HG03139 (cell line): ENCODE results near the gene FAF2.
A peak's percentile ranks its signal among the peaks of the same experiment; 100 is the strongest.
"Not testable (repeated sequence)": the region's sequence is repeated elsewhere in the genome, so short reads cannot be mapped to it uniquely, and the experiment has no call there.

ENCODE experiments used
- ATAC-seq: cut with Tn5 transposase; IDR thresholded peaks from one replicate; pipeline ENCODE4 v1.9.1; 2021; ENCODE audit not compliant: unreplicated experiment

The FAF2 gene

GRCh38 chr5:176416965-176417364 lies 31.2 kb upstream of the FAF2 start:
- ATAC-seq = no peak

DNA sequence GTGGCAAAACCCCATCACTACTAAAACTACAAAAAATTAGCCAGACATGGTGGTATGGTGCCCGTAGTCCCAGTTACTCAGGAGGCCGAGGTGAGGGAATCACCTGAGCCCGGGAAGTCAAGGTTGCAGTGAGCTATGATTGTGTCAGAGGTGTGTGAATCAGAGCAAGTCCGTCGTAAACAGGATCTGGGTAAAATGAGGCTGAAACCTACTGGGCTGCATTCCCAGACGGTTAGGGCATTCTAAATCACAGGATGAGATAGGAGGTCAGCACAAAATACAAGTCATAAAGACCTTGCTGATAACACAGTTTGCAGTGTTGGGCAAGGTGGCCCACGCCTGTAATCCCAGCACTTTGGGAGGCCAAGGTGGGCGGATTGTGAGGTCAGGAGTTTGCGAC lies 29.9 kb upstream of the FAF2 start:
- no peak for ATAC-seq

GRCh38 chr5:176420086-176420485 lies 28.1 kb upstream of the FAF2 start:
- no peak for ATAC-seq

- no peak for ATAC-seq
These were observed 27.1 kb upstream of the FAF2 start for GRCh38 chr5:176420972-176421544.

DNA sequence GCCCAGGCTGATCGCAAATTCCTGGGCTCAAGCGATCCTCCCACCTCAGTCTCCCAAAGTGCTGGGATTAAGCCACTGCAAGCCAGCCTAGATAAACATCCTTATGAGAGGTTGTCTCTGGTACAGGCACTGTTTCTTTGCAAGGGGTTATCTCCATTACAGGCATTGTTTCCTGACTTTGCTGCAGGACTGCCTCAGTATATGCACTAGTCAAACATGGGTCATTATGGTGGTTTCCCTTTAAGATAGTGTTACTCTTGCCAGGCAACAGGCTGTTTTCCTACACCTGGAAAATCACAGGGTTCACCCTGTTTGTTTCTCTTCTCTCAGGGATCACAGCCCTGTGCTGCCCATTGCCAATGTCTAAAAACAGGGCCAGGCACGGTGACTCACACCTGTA lies 24.0 kb upstream of the FAF2 start:
- ATAC-seq = no peak

GRCh38 chr5:176425138-176425537 lies 23.0 kb upstream of the FAF2 start:
- no peak for ATAC-seq

- no peak for ATAC-seq
These were observed 22.4 kb upstream of the FAF2 start for GRCh38 chr5:176425791-176426190.

GRCh38 chr5:176426876-176427275 lies 21.3 kb upstream of the FAF2 start:
- ATAC-seq = no peak

- no peak for ATAC-seq
These were observed 20.2 kb upstream of the FAF2 start for GRCh38 chr5:176427971-176428370.

- ATAC-seq = no peak
These were observed 18.2 kb upstream of the FAF2 start for GRCh38 chr5:176429972-176430371.

- ATAC-seq = no peak
These were observed 15.5 kb upstream of the FAF2 start for GRCh38 chr5:176432707-176433106.

DNA sequence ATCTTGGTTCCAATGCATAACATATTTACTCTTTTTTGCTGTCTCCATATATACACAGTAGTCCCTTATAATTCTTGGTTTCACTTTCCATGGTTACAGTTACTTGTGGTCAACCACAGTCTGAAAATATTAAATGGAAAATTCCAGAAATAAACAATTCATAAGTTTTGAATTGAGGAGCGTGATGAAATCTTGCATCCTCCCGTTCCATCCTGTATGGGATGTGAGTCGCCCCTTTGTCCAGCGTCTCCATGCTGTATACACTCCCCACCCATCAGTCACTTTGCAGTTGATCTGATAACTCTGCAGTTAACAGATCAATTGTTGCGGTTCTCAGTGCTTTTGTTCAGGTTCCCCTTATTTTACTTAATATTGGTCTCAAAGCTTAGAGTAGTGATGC lies 11.5 kb upstream of the FAF2 start:
- no peak for ATAC-seq

- no peak for ATAC-seq
These were observed 9.0 kb upstream of the FAF2 start for GRCh38 chr5:176438959-176439757.

DNA sequence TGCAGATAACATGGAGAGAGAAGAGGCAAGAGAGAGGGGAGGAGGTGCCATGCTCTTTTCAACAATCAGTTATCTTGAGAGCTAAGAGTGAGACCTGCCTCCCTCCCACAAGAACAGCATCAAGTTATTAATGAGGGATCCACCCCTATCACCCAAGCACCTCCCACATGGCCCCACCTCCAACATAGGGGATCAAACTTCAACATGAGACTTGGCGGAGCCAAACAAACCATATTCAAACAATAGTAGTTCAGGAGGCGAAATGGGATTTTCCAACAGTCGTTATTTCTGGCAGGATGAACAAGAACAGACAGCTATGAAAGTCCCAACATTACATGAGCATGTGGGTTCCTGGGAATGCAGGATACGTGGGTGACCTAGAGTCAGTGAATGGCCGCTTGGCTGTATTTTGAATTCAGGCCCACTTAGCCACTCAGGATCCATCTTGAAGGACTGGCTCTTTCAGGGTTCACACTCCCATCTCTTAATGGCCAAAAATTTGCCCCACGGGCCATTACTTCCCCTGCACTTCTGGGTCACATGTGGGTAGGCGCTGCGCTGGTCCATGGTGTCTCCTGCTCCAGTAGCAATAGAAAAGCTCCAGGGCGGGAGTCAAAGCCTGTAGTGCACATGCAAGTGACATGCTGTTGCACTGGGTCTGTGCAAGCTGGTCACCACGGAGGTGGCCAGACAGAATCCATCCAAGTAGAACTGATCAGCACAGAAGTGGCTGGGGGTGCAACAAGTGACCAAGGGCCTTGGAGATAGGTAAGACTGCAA lies 7.1 kb upstream of the FAF2 start:
- no peak for ATAC-seq

DNA sequence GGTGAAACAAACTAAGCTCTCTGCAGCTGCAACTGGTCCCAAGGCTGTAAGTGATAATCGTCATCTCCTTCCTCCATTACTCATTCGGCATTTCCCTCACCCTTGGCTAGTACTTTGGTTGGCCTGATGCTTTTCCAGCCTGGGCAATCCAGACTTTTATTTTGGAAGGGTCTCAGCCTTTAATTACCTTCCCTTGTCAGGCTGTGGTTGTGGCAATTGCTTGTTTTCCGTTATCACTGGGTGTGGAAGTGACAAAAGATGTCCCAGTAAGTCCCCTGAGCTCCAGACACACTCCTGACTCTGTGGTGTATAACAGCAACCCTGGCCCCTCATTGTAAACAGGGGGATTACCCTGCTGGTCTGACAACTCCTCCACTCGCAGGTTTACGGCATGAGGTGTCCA lies 6.3 kb upstream of the FAF2 start:
- ATAC-seq = no peak

- not testable (repeated sequence) for ATAC-seq
These were observed 5.3 kb upstream of the FAF2 start for GRCh38 chr5:176442911-176443310.

DNA sequence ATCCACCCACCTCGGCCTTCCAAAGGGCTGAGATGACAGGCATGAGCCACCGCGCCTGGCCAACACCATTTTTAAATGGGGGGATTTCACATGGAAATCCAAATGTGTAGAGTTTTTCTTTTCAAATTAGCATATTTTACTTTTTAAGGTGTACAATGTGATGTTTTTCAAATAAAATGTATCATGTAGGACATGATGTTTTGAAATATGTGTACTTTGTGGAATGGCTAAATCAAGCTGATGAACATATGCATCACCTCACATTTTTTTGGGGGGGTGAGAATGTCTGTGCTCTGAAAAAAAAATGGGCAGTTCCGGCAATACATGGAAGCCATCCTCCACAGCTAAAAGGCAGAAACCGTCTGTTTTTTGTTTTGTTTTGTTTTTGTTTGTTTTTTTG lies 3.4 kb upstream of the FAF2 start:
- no peak for ATAC-seq

DNA sequence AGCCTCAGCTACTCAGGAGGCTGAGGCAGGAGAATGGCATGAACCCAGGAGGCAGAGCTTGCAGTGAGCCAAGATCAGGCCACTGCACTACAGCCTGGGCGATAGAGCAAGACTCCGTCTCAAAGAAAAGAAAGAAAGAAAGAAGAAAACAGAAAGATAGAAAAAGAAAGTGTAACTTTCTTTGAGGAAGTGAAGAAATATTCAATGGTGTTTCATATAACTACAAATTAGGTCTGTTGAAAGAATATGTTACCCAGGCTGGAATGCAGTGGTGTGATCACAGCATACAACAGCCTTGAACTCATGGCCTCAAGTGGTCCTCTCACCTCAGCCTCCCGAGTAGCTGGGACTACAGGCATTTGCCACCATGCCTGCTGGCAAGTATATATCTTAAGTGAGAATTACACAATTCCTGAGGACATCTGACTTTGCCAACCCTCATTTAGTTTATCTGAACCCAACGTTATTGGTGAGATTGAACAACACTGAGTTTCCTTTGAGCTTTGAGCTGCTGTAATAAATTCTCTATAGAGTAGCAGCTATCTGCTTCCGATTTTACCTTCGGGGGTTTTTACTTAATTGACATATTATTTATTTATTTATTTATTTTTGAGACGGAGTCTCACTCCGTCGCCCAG lies 2.0 kb upstream of the FAF2 start:
- ATAC-seq = no peak

GRCh38 chr5:176446884-176447590 lies 1.1 kb upstream of the FAF2 start:
- ATAC-seq = no peak

GRCh38 chr5:176447591-176447977 lies 601 bp upstream of the FAF2 start:
- ATAC-seq = peak; percentile 25

DNA sequence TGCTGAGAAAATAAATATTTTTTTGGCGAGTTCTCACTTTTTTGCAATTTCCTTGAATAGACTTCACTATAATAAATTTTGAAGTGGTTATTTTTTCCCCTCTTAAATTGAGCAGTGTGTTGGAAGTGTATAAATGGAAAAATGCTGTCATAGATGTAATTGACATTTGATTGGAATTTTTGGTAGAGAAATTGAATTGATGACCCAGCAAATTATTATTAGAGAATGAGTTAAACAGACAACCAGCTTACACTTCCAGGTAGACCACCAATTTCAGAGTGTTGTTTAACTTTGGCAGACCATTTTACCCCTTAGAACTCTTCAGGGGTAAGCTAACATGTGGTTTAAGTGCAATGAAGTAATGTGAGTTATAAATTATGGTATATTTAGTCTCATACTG lies 1.9 kb downstream of the FAF2 start:
- no peak for ATAC-seq
